NCI-H1092 (cell line): ENCODE results near the gene DNAJA1.
A peak's percentile ranks its signal among the peaks of the same experiment; 100 is the strongest.
"Not testable (repeated sequence)": the region's sequence is repeated elsewhere in the genome, so short reads cannot be mapped to it uniquely, and the experiment has no call there.

Source experiments
- DNase-seq: peaks from one replicate; lab custom pipeline; 2025; lab: John Stamatoyannopoulos, UW

The DNAJA1 gene

DNA sequence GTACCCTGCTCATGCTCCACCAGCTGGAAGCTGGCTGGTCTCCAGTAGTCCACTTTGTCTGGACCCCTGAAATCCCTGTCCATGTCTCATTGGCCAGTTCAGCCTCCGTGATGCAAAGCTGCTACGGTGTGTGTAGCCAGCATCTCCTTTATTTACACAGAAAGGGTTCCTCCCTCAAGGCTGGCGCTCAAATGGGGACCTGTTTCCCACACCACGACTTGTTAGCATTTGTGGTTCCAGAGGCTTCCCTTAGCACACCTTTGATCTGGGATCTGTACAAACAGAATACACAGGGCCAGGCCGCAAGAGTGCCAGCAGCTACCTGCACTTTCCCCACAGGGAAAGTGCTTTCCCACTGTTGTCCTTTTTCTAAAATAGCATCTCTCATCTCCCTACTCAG lies 57.1 kb downstream of the DNAJA1 start:
- peak; percentile 28 for DNase-seq

DNA sequence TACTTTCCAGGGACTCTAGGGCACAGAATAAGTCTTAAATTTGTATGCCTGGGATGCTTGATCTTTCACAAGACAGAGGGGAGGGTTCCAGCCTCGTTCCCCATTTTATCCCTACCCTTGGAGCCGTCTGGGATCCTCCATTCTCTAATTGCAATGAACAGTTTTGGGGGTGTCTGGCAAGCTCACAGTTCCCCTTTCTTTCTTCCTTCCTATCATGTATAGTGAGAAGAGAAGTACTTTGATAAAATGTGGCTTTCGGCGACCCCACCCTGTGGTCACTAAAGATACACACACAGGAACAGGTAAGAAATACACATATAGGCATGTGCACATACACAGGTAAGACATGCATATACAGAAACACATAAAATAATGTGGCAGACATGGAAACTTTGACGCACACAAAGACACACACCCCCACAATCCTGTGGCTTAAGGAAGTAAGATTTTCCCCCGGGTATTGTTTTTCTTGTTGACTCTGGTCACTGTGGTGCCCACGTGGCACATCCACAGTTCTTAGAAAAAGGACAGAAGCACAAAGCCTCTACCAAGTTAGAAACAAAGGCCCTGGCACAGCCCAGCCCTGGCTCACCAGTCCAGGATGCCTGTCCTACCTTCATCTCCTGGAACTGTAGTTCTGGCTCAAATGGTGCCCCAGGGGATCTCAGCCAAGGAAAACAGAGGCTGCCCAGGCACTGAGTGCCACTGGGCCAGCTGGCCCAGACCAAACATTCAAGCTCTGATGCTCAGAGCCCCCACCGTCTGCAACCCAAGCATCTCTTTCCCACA lies 57.7 kb downstream of the DNAJA1 start:
- no peak for DNase-seq

DNA sequence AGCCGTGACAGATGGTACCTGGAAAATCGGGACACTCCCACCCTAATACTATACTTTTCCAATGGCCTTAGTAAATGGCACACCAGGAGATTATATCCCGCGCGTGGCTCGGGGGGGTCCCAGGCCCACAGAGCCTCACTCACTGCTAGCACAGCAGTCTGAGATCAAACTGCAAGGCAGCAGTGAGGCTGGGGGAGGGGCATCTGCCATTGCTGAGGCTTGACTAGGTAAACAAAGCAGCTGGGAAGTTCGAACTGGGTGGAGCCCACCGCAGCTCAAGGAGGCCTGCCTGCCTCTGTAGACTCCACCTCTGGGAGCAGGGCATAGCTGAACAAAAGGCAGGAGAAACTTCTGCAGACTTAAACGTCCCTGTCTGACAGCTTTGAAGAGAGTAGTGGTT lies 60.6 kb downstream of the DNAJA1 start:
- not testable (repeated sequence) for DNase-seq
